ENCODE data around the gene SPATA1. TPM values are rescaled to one million over a fixed set of nuclear protein-coding genes. Genes with fewer than 3 reads are reported as not detected.
"Not testable (repeated sequence)": the region's sequence is repeated elsewhere in the genome, so short reads cannot be mapped to it uniquely, and the experiment has no call there.

SPATA1 gene
- total RNA-seq, 1 experiment from 2014 or later = 0.74 TPM

GRCh38 chr1:84584126-84584525 lies 77.9 kb downstream of the SPATA1 start:
- Histone ChIP-seq H3K36me3 (no peaks in the 10 kb centered on the region), H3K4me3 (no peak overlapping the region), H3K27ac (no peak overlapping the region), H3K9me3 (replicated peaks) (no peaks in the 10 kb centered on the region), H3K4me1 (replicated peaks) (peaks cover 13% of the 10 kb centered on the region), H3K27me3 (replicated peaks) (no peaks in the 10 kb centered on the region)
- no peak for DNase-seq (ENCODE audit: low read depth in 1 of 2, low spot score in 2 of 2)

GRCh38 chr1:84585803-84586202 lies 79.6 kb downstream of the SPATA1 start:
- H3K4me3 ChIP-seq = no peak overlapping the region
- no peak overlapping the region for H3K27ac ChIP-seq
- H3K9me3 ChIP-seq (replicated peaks) = no peaks in the 10 kb centered on the region
- H3K27me3 ChIP-seq (replicated peaks) = no peaks in the 10 kb centered on the region
- H3K4me1 ChIP-seq (replicated peaks) = peaks cover 13% of the 10 kb centered on the region
- H3K36me3 ChIP-seq = no peaks in the 10 kb centered on the region
- DNase-seq (ENCODE audit: low read depth in 1 of 2, low spot score in 2 of 2) = no peak

DNA sequence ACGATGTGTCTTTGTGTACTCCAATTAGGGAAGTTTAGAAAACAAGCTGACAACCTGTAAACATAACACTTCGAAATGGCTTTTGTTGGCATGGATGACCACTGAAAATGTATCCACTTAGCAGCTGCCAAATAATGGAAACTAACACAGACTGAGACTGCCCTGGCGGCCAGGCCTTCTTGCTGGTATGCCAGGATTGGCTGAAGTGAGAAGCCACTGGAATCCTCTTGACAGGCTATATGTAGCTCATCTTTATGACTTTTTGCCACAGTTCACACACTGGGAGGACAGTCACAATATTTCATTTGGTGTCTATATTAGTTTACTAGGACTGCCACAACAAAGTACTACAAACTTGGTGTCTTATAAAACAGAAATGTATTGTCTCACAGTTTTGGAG lies 80.9 kb downstream of the SPATA1 start:
- no peak overlapping the region for H3K27ac ChIP-seq
- peaks cover 13% of the 10 kb centered on the region for H3K4me1 ChIP-seq (replicated peaks)
- no peaks in the 10 kb centered on the region for H3K27me3 ChIP-seq (replicated peaks)
- H3K4me3 ChIP-seq = no peak overlapping the region
- no peaks in the 10 kb centered on the region for H3K9me3 ChIP-seq (replicated peaks)
- no peaks in the 10 kb centered on the region for H3K36me3 ChIP-seq
- no peak for DNase-seq (ENCODE audit: low read depth in 1 of 2, low spot score in 2 of 2)

- DNase-seq (ENCODE audit: low read depth in 1 of 2, low spot score in 2 of 2); H3K27me3 ChIP-seq (replicated peaks); H3K4me3 ChIP-seq; H3K27ac ChIP-seq; H3K36me3 ChIP-seq; H3K9me3 ChIP-seq (replicated peaks): not testable (repeated sequence)
- H3K4me1 ChIP-seq (replicated peaks) = peaks cover 17% of the 10 kb centered on the region
Observed at GRCh38 chr1:84594959-84595358, 88.8 kb downstream of the SPATA1 start.

GRCh38 chr1:84597011-84597410 lies 90.8 kb downstream of the SPATA1 start:
- H3K27me3 ChIP-seq (replicated peaks) = no peaks in the 10 kb centered on the region
- H3K9me3 ChIP-seq (replicated peaks) = no peaks in the 10 kb centered on the region
- no peaks in the 10 kb centered on the region for H3K36me3 ChIP-seq
- H3K4me3 ChIP-seq = no peak overlapping the region
- DNase-seq (ENCODE audit: low read depth in 1 of 2, low spot score in 2 of 2) = no peak
- H3K27ac ChIP-seq = no peak overlapping the region
- peaks cover 21% of the 10 kb centered on the region for H3K4me1 ChIP-seq (replicated peaks)

DNA sequence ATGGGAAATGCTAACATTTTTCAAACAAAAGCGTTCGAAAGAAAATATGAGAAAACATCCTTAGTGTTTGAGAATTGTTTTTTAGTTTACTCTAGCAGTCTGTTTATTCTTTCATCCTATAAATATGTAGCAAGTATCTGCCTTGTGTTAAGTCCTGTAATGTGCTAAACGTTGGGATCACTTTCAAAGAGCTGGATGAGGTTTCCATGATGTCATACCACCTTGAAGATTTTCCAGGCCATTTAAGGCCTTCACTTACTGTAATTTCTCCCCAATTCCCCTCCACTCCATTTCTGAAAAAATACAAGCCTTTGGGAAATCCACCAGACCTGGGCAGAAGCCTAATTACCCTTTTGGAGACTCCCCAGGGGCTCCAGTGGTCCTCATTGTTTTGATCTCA lies 92.2 kb downstream of the SPATA1 start:
- Histone ChIP-seq H3K27me3 (replicated peaks) (no peaks in the 10 kb centered on the region), H3K4me1 (replicated peaks) (peaks cover 30% of the 10 kb centered on the region), H3K27ac (no peak overlapping the region), H3K9me3 (replicated peaks) (no peaks in the 10 kb centered on the region), H3K4me3 (no peak overlapping the region), H3K36me3 (no peaks in the 10 kb centered on the region)
- no peak for DNase-seq (ENCODE audit: low read depth in 1 of 2, low spot score in 2 of 2)

GRCh38 chr1:84598846-84599741 lies 92.9 kb downstream of the SPATA1 start:
- no peaks in the 10 kb centered on the region for H3K36me3 ChIP-seq
- no peak overlapping the region for H3K4me3 ChIP-seq
- no peaks in the 10 kb centered on the region for H3K27me3 ChIP-seq (replicated peaks)
- peak overlapping the region; percentile 34 for H3K27ac ChIP-seq
- H3K4me1 ChIP-seq (replicated peaks) = peaks cover 37% of the 10 kb centered on the region
- DNase-seq (ENCODE audit: low read depth in 1 of 2, low spot score in 2 of 2) = peak in 1 of 2 experiments; percentile 62
- H3K9me3 ChIP-seq (replicated peaks) = no peaks in the 10 kb centered on the region

- Histone ChIP-seq H3K4me1 (replicated peaks) (peaks cover 41% of the 10 kb centered on the region), H3K36me3 (no peaks in the 10 kb centered on the region), H3K27ac (no peak overlapping the region), H3K9me3 (replicated peaks) (no peaks in the 10 kb centered on the region), H3K27me3 (replicated peaks) (no peaks in the 10 kb centered on the region), H3K4me3 (no peak overlapping the region)
- DNase-seq (ENCODE audit: low read depth in 1 of 2, low spot score in 2 of 2) = no peak
Observed at GRCh38 chr1:84600796-84601195, 94.6 kb downstream of the SPATA1 start.

GRCh38 chr1:84603223-84603622 lies 97.0 kb downstream of the SPATA1 start:
- Histone ChIP-seq H3K27ac (peak overlapping the region; percentile 61), H3K27me3 (replicated peaks) (no peaks in the 10 kb centered on the region), H3K9me3 (replicated peaks) (no peaks in the 10 kb centered on the region), H3K4me1 (replicated peaks) (peaks cover 41% of the 10 kb centered on the region), H3K36me3 (no peaks in the 10 kb centered on the region), H3K4me3 (peak overlapping the region; percentile 34)
- DNase-seq (ENCODE audit: low read depth in 1 of 2, low spot score in 2 of 2) = peak in 1 of 2 experiments; percentile 49

GRCh38 chr1:84603941-84604830 lies 98.0 kb downstream of the SPATA1 start:
- peak; percentile 77 to 91 for DNase-seq (ENCODE audit: low read depth in 1 of 2, low spot score in 2 of 2)
- H3K4me1 ChIP-seq (replicated peaks) = peaks cover 32% of the 10 kb centered on the region
- peak overlapping the region; percentile 34 for H3K4me3 ChIP-seq
- no peaks in the 10 kb centered on the region for H3K27me3 ChIP-seq (replicated peaks)
- H3K27ac ChIP-seq = peak overlapping the region; percentile 61
- H3K9me3 ChIP-seq (replicated peaks) = no peaks in the 10 kb centered on the region
- no peaks in the 10 kb centered on the region for H3K36me3 ChIP-seq

GRCh38 chr1:84605157-84605556 lies 99.0 kb downstream of the SPATA1 start:
- DNase-seq (ENCODE audit: low read depth in 1 of 2, low spot score in 2 of 2) = no peak
- H3K27ac ChIP-seq = no peak overlapping the region
- no peaks in the 10 kb centered on the region for H3K9me3 ChIP-seq (replicated peaks)
- no peaks in the 10 kb centered on the region for H3K36me3 ChIP-seq
- H3K4me1 ChIP-seq (replicated peaks) = peaks cover 22% of the 10 kb centered on the region
- no peak overlapping the region for H3K4me3 ChIP-seq
- no peaks in the 10 kb centered on the region for H3K27me3 ChIP-seq (replicated peaks)

- Histone ChIP-seq H3K36me3 (no peaks in the 10 kb centered on the region), H3K27me3 (replicated peaks) (no peaks in the 10 kb centered on the region)
Observed at GRCh38 chr1:84606977-84607376, 100.8 kb downstream of the SPATA1 start.

GRCh38 chr1:84611091-84611490 lies 104.9 kb downstream of the SPATA1 start:
- DNase-seq (ENCODE audit: low read depth in 1 of 2, low spot score in 2 of 2) = no peak
- Histone ChIP-seq H3K4me3 (no peak overlapping the region), H3K9me3 (replicated peaks) (peaks cover 8% of the 10 kb centered on the region), H3K36me3 (no peaks in the 10 kb centered on the region), H3K4me1 (replicated peaks) (peaks cover 9% of the 10 kb centered on the region; the same call in 1 of the 2 replicates), H3K27me3 (replicated peaks) (no peaks in the 10 kb centered on the region), H3K27ac (0 out of 2 replicates have a peak overlapping the region, but pooled peaks have one; percentile 1)

More at GRCh38 chr1:84606977-84607376, 100.8 kb downstream of the SPATA1 start:
- Histone ChIP-seq H3K9me3 (replicated peaks) (no peaks in the 10 kb centered on the region), H3K27ac (no peak overlapping the region), H3K4me3 (no peak overlapping the region), H3K4me1 (replicated peaks) (peaks cover 28% of the 10 kb centered on the region)
- DNase-seq (ENCODE audit: low read depth in 1 of 2, low spot score in 2 of 2) = no peak

GRCh38 chr1:84611796-84612195 lies 105.6 kb downstream of the SPATA1 start:
- no peaks in the 10 kb centered on the region for H3K27me3 ChIP-seq (replicated peaks)
- peak; percentile 50 to 70 for DNase-seq (ENCODE audit: low read depth in 1 of 2, low spot score in 2 of 2)
- 0 out of 2 replicates have a peak overlapping the region, but pooled peaks have one; percentile 1 for H3K27ac ChIP-seq
- H3K36me3 ChIP-seq = no peaks in the 10 kb centered on the region
- H3K4me3 ChIP-seq = no peak overlapping the region
- H3K4me1 ChIP-seq (replicated peaks) = peaks cover 9% of the 10 kb centered on the region; the same call in 1 of the 2 replicates
- peaks cover 8% of the 10 kb centered on the region for H3K9me3 ChIP-seq (replicated peaks)

Data from SJSA1 (cell line).